ENCODE results near the gene NT5C2.

DNA sequence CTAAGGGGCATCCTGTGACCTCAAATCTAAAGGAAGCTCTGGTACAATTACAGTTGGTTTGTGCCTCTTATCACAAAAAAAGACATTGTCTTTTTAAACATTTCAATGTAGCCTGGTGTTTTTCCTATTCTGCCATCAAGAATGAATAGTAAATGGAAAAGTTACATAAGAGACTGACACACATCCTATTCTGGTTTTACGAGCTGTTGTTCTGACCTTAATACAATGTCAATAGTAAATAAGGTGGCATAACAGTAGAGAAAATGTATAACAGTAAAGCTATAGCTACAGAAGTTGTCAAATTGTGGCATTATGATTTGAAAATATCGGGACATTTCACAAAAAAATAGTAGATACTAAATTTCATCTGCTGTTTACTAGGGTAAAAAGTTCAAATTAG is 88.4 kb downstream of the NT5C2 start:
- no peak for TF ChIP-seq CTCF (IDR thresholded peaks at IDR 0.05; ENCODE audit: low read depth, low read length, poor library complexity, severe bottlenecking)
- no peak for TF ChIP-seq EZH2phosphoT487 (IDR thresholded peaks at IDR 0.05; ENCODE audit: borderline replicate concordance, low read length)
